ENCODE results near the gene GIPC2. TPM values are rescaled to one million over a fixed set of nuclear protein-coding genes. Genes with fewer than 3 reads are reported as not detected.
"Not testable (repeated sequence)": the region's sequence is repeated elsewhere in the genome, so short reads cannot be mapped to it uniquely, and the experiment has no call there.

The GIPC2 gene
- total RNA-seq, 4 donors from 2014 or later, result 3.0 to 12.3 (median 6.4) TPM

- intact Hi-C loops (cut with DNase I; ENCODE audit: low total_unique reads), result no loop called here
- no peak overlapping the region for H3K4me3 ChIP-seq (ENCODE audit: low read depth, poor library complexity, severe bottlenecking)
- no peak for DNase-seq (ENCODE audit: low spot score in 2 of 2)
- WGBS, 2 donors, result 85 to 91% methylated on average over 5 of the region's 5 CpGs
- TF ChIP-seq POLR2A (IDR thresholded peaks at IDR 0.05) (no peak), CTCF (IDR thresholded peaks at IDR 0.05) (no peak)
Observed at GRCh38 chr1:78081980-78082860, 36.5 kb downstream of the GIPC2 start.

- DNase-seq (ENCODE audit: low spot score in 2 of 2); intact Hi-C loops (cut with DNase I; ENCODE audit: low total_unique reads); H3K4me3 ChIP-seq (ENCODE audit: low read depth, poor library complexity, severe bottlenecking): not testable (repeated sequence)
Observed at GRCh38 chr1:78084639-78085038, 38.9 kb downstream of the GIPC2 start.

GRCh38 chr1:78086697-78087096 is 40.9 kb downstream of the GIPC2 start:
- H3K4me3 ChIP-seq (ENCODE audit: low read depth, poor library complexity, severe bottlenecking), result no peak overlapping the region
- intact Hi-C loops (cut with DNase I; ENCODE audit: low total_unique reads), result no loop called here
- WGBS, 2 donors, result 66 to 71% methylated on average over 1 of the region's 1 CpG
- no peak for DNase-seq (ENCODE audit: low spot score in 2 of 2)
- TF ChIP-seq POLR2A (IDR thresholded peaks at IDR 0.05), result no peak
- TF ChIP-seq CTCF (IDR thresholded peaks at IDR 0.05), result no peak

- WGBS, 2 donors, result 83 to 92% methylated on average over 2 of the region's 2 CpGs
Observed at GRCh38 chr1:78088015-78088414, 42.2 kb downstream of the GIPC2 start.

GRCh38 chr1:78088486-78088885 is 42.7 kb downstream of the GIPC2 start:
- H3K4me3 ChIP-seq (ENCODE audit: low read depth, poor library complexity, severe bottlenecking), result no peak overlapping the region
- TF ChIP-seq CTCF (IDR thresholded peaks at IDR 0.05), result no peak
- TF ChIP-seq POLR2A (IDR thresholded peaks at IDR 0.05), result no peak
- intact Hi-C loops (cut with DNase I; ENCODE audit: low total_unique reads), result no loop called here
- no peak for DNase-seq (ENCODE audit: low spot score in 2 of 2)

More at GRCh38 chr1:78088015-78088414, 42.2 kb downstream of the GIPC2 start:
- TF ChIP-seq POLR2A (IDR thresholded peaks at IDR 0.05) (no peak), CTCF (IDR thresholded peaks at IDR 0.05) (no peak)
- intact Hi-C loops (cut with DNase I; ENCODE audit: low total_unique reads), result no loop called here
- no peak overlapping the region for H3K4me3 ChIP-seq (ENCODE audit: low read depth, poor library complexity, severe bottlenecking)
- no peak for DNase-seq (ENCODE audit: low spot score in 2 of 2)

GRCh38 chr1:78089010-78089409 is 43.2 kb downstream of the GIPC2 start:
- TF ChIP-seq POLR2A (IDR thresholded peaks at IDR 0.05) (no peak), CTCF (IDR thresholded peaks at IDR 0.05) (no peak)
- intact Hi-C loops (cut with DNase I; ENCODE audit: low total_unique reads), result no loop called here
- no peak for DNase-seq (ENCODE audit: low spot score in 2 of 2)
- no peak overlapping the region for H3K4me3 ChIP-seq (ENCODE audit: low read depth, poor library complexity, severe bottlenecking)
- WGBS, 2 donors, result 96 to 97% methylated on average over 3 of the region's 3 CpGs

All from lower leg skin (tissue), 4 donors.